ENCODE data around the gene ARL6IP5. TPM values are rescaled to one million over a fixed set of nuclear protein-coding genes. Genes with fewer than 3 reads are reported as not detected.
A peak's percentile ranks its signal among the peaks of the same experiment; 100 is the strongest.

The ARL6IP5 gene
- polyA plus RNA-seq, 2 donors, result 46.9 to 59.0 TPM

- H3K27me3 ChIP-seq (ENCODE audit: control insufficient read depth in 1 of 2, insufficient read depth in 2 of 2, low read length in 2 of 2), result no peaks in the 10 kb centered on the region
- no peaks in the 10 kb centered on the region for H3K4me1 ChIP-seq (ENCODE audit: control insufficient read depth in 2 of 2, insufficient read depth in 2 of 2, low read length in 1 of 2)
- peak within 1 kb of the TSS; percentile 10 to 14 for H3K27ac ChIP-seq (ENCODE audit: low read depth in 2 of 2, low read length in 1 of 2)
- no peaks in the 10 kb centered on the region for H3K36me3 ChIP-seq (ENCODE audit: control insufficient read depth in 2 of 2, insufficient read depth in 2 of 2, low read length in 1 of 2)
- no peak within 1 kb of the TSS for H3K4me3 ChIP-seq (ENCODE audit: low read depth in 1 of 2, low read length in 2 of 2)
- 67 to 71% methylated on average over 3 of the region's 3 CpGs for WGBS, 2 donors
- no peaks in the 10 kb centered on the region for H3K9me3 ChIP-seq (ENCODE audit: control insufficient read depth in 2 of 2, insufficient read depth in 1 of 2, low read depth in 1 of 2, low read length in 1 of 2)
Measured at GRCh38 chr3:69122403-69122802, 37.7 kb downstream of the ARL6IP5 start, which contains the start of gene LMOD3. TSS of gene LMOD3 (minus strand) at chr3:69122595. CDS start at chr3:69122386, 209 bp downstream.

- no peaks in the 10 kb centered on the region for H3K36me3 ChIP-seq (ENCODE audit: control insufficient read depth in 2 of 2, insufficient read depth in 2 of 2, low read length in 1 of 2)
- H3K4me3 ChIP-seq (ENCODE audit: low read depth in 1 of 2, low read length in 2 of 2), result no peak overlapping the region
- H3K27ac ChIP-seq (ENCODE audit: low read depth in 2 of 2, low read length in 1 of 2), result no peak overlapping the region
- H3K4me1 ChIP-seq (ENCODE audit: control insufficient read depth in 2 of 2, insufficient read depth in 2 of 2, low read length in 1 of 2), result no peaks in the 10 kb centered on the region
- no peaks in the 10 kb centered on the region for H3K27me3 ChIP-seq (ENCODE audit: control insufficient read depth in 1 of 2, insufficient read depth in 2 of 2, low read length in 2 of 2)
- 90 to 91% methylated on average over 3 of the region's 3 CpGs for WGBS, 2 donors
- H3K9me3 ChIP-seq (ENCODE audit: control insufficient read depth in 2 of 2, insufficient read depth in 1 of 2, low read depth in 1 of 2, low read length in 1 of 2), result no peaks in the 10 kb centered on the region
Measured at GRCh38 chr3:69126216-69126615, 41.5 kb downstream of the ARL6IP5 start.

GRCh38 chr3:69126999-69127398, 42.3 kb downstream of the ARL6IP5 start:
- Histone ChIP-seq H3K4me3 (ENCODE audit: low read depth in 1 of 2, low read length in 2 of 2) (no peak overlapping the region), H3K27me3 (ENCODE audit: control insufficient read depth in 1 of 2, insufficient read depth in 2 of 2, low read length in 2 of 2) (no peaks in the 10 kb centered on the region), H3K9me3 (ENCODE audit: control insufficient read depth in 2 of 2, insufficient read depth in 1 of 2, low read depth in 1 of 2, low read length in 1 of 2) (no peaks in the 10 kb centered on the region), H3K27ac (ENCODE audit: low read depth in 2 of 2, low read length in 1 of 2) (no peak overlapping the region), H3K36me3 (ENCODE audit: control insufficient read depth in 2 of 2, insufficient read depth in 2 of 2, low read length in 1 of 2) (no peaks in the 10 kb centered on the region), H3K4me1 (ENCODE audit: control insufficient read depth in 2 of 2, insufficient read depth in 2 of 2, low read length in 1 of 2) (no peaks in the 10 kb centered on the region)
- 69 to 88% methylated on average over 2 of the region's 2 CpGs for WGBS, 2 donors

- Histone ChIP-seq H3K4me1 (ENCODE audit: control insufficient read depth in 2 of 2, insufficient read depth in 2 of 2, low read length in 1 of 2) (no peaks in the 10 kb centered on the region), H3K27ac (ENCODE audit: low read depth in 2 of 2, low read length in 1 of 2) (no peak overlapping the region), H3K36me3 (ENCODE audit: control insufficient read depth in 2 of 2, insufficient read depth in 2 of 2, low read length in 1 of 2) (no peaks in the 10 kb centered on the region)
Measured at GRCh38 chr3:69128509-69128908, 43.8 kb downstream of the ARL6IP5 start.

GRCh38 chr3:69129531-69129930, 44.8 kb downstream of the ARL6IP5 start:
- no peaks in the 10 kb centered on the region for H3K36me3 ChIP-seq (ENCODE audit: control insufficient read depth in 2 of 2, insufficient read depth in 2 of 2, low read length in 1 of 2)
- 33 to 43% methylated on average over 1 of the region's 1 CpG for WGBS, 2 donors
- no peaks in the 10 kb centered on the region for H3K4me1 ChIP-seq (ENCODE audit: control insufficient read depth in 2 of 2, insufficient read depth in 2 of 2, low read length in 1 of 2)
- no peaks in the 10 kb centered on the region for H3K9me3 ChIP-seq (ENCODE audit: control insufficient read depth in 2 of 2, insufficient read depth in 1 of 2, low read depth in 1 of 2, low read length in 1 of 2)
- H3K27ac ChIP-seq (ENCODE audit: low read depth in 2 of 2, low read length in 1 of 2), result no peak overlapping the region
- no peaks in the 10 kb centered on the region for H3K27me3 ChIP-seq (ENCODE audit: control insufficient read depth in 1 of 2, insufficient read depth in 2 of 2, low read length in 2 of 2)
- no peak overlapping the region for H3K4me3 ChIP-seq (ENCODE audit: low read depth in 1 of 2, low read length in 2 of 2)

More at GRCh38 chr3:69128509-69128908, 43.8 kb downstream of the ARL6IP5 start:
- H3K9me3 ChIP-seq (ENCODE audit: control insufficient read depth in 2 of 2, insufficient read depth in 1 of 2, low read depth in 1 of 2, low read length in 1 of 2), result no peaks in the 10 kb centered on the region
- no peak overlapping the region for H3K4me3 ChIP-seq (ENCODE audit: low read depth in 1 of 2, low read length in 2 of 2)
- no peaks in the 10 kb centered on the region for H3K27me3 ChIP-seq (ENCODE audit: control insufficient read depth in 1 of 2, insufficient read depth in 2 of 2, low read length in 2 of 2)

- no peaks in the 10 kb centered on the region for H3K4me1 ChIP-seq (ENCODE audit: control insufficient read depth in 2 of 2, insufficient read depth in 2 of 2, low read length in 1 of 2)
- no peaks in the 10 kb centered on the region for H3K9me3 ChIP-seq (ENCODE audit: control insufficient read depth in 2 of 2, insufficient read depth in 1 of 2, low read depth in 1 of 2, low read length in 1 of 2)
- H3K27ac ChIP-seq (ENCODE audit: low read depth in 2 of 2, low read length in 1 of 2), result no peak overlapping the region
- H3K36me3 ChIP-seq (ENCODE audit: control insufficient read depth in 2 of 2, insufficient read depth in 2 of 2, low read length in 1 of 2), result no peaks in the 10 kb centered on the region
- H3K27me3 ChIP-seq (ENCODE audit: control insufficient read depth in 1 of 2, insufficient read depth in 2 of 2, low read length in 2 of 2), result no peaks in the 10 kb centered on the region
- H3K4me3 ChIP-seq (ENCODE audit: low read depth in 1 of 2, low read length in 2 of 2), result no peak overlapping the region
Measured at GRCh38 chr3:69130689-69131088, 46.0 kb downstream of the ARL6IP5 start.

GRCh38 chr3:69137005-69137404, 52.3 kb downstream of the ARL6IP5 start:
- Histone ChIP-seq H3K4me3 (ENCODE audit: low read depth in 1 of 2, low read length in 2 of 2) (no peak overlapping the region), H3K4me1 (ENCODE audit: control insufficient read depth in 2 of 2, insufficient read depth in 2 of 2, low read length in 1 of 2) (no peaks in the 10 kb centered on the region), H3K36me3 (ENCODE audit: control insufficient read depth in 2 of 2, insufficient read depth in 2 of 2, low read length in 1 of 2) (no peaks in the 10 kb centered on the region), H3K9me3 (ENCODE audit: control insufficient read depth in 2 of 2, insufficient read depth in 1 of 2, low read depth in 1 of 2, low read length in 1 of 2) (no peaks in the 10 kb centered on the region), H3K27me3 (ENCODE audit: control insufficient read depth in 1 of 2, insufficient read depth in 2 of 2, low read length in 2 of 2) (no peaks in the 10 kb centered on the region), H3K27ac (ENCODE audit: low read depth in 2 of 2, low read length in 1 of 2) (no peak overlapping the region)

- WGBS, 2 donors, result 94 to 96% methylated on average over 2 of the region's 2 CpGs
- H3K4me1 ChIP-seq (ENCODE audit: control insufficient read depth in 2 of 2, insufficient read depth in 2 of 2, low read length in 1 of 2), result no peaks in the 10 kb centered on the region
- no peak overlapping the region for H3K27ac ChIP-seq (ENCODE audit: low read depth in 2 of 2, low read length in 1 of 2)
- no peaks in the 10 kb centered on the region for H3K27me3 ChIP-seq (ENCODE audit: control insufficient read depth in 1 of 2, insufficient read depth in 2 of 2, low read length in 2 of 2)
- no peak overlapping the region for H3K4me3 ChIP-seq (ENCODE audit: low read depth in 1 of 2, low read length in 2 of 2)
- H3K9me3 ChIP-seq (ENCODE audit: control insufficient read depth in 2 of 2, insufficient read depth in 1 of 2, low read depth in 1 of 2, low read length in 1 of 2), result no peaks in the 10 kb centered on the region
- no peaks in the 10 kb centered on the region for H3K36me3 ChIP-seq (ENCODE audit: control insufficient read depth in 2 of 2, insufficient read depth in 2 of 2, low read length in 1 of 2)
Measured at GRCh38 chr3:69137412-69137811, 52.7 kb downstream of the ARL6IP5 start.

GRCh38 chr3:69141313-69141712, 56.6 kb downstream of the ARL6IP5 start:
- Histone ChIP-seq H3K4me1 (ENCODE audit: control insufficient read depth in 2 of 2, insufficient read depth in 2 of 2, low read length in 1 of 2) (no peaks in the 10 kb centered on the region), H3K9me3 (ENCODE audit: control insufficient read depth in 2 of 2, insufficient read depth in 1 of 2, low read depth in 1 of 2, low read length in 1 of 2) (no peaks in the 10 kb centered on the region), H3K27me3 (ENCODE audit: control insufficient read depth in 1 of 2, insufficient read depth in 2 of 2, low read length in 2 of 2) (no peaks in the 10 kb centered on the region), H3K27ac (ENCODE audit: low read depth in 2 of 2, low read length in 1 of 2) (no peak overlapping the region), H3K4me3 (ENCODE audit: low read depth in 1 of 2, low read length in 2 of 2) (no peak overlapping the region), H3K36me3 (ENCODE audit: control insufficient read depth in 2 of 2, insufficient read depth in 2 of 2, low read length in 1 of 2) (no peaks in the 10 kb centered on the region)

- Histone ChIP-seq H3K9me3 (ENCODE audit: control insufficient read depth in 2 of 2, insufficient read depth in 1 of 2, low read depth in 1 of 2, low read length in 1 of 2) (no peaks in the 10 kb centered on the region), H3K4me3 (ENCODE audit: low read depth in 1 of 2, low read length in 2 of 2) (no peak overlapping the region), H3K36me3 (ENCODE audit: control insufficient read depth in 2 of 2, insufficient read depth in 2 of 2, low read length in 1 of 2) (no peaks in the 10 kb centered on the region), H3K27me3 (ENCODE audit: control insufficient read depth in 1 of 2, insufficient read depth in 2 of 2, low read length in 2 of 2) (no peaks in the 10 kb centered on the region), H3K4me1 (ENCODE audit: control insufficient read depth in 2 of 2, insufficient read depth in 2 of 2, low read length in 1 of 2) (no peaks in the 10 kb centered on the region), H3K27ac (ENCODE audit: low read depth in 2 of 2, low read length in 1 of 2) (no peak overlapping the region)
- WGBS, 2 donors, result 45% methylated on average over 3 of the region's 3 CpGs
Measured at GRCh38 chr3:69142090-69142489, 57.4 kb downstream of the ARL6IP5 start.
